H1 (cell line): ENCODE results near the gene THOP1. TPM values are rescaled to one million over a fixed set of nuclear protein-coding genes. Genes with fewer than 3 reads are reported as not detected.

Experiments
- CBX5 ChIP-seq: fragments of 300-800, 300-1000 bp; sonication (generic); IDR thresholded peaks from 2 replicates; pipeline ENCODE4 v1.7.1; 2016; ENCODE audit warnings: antibody characterized with exemption, low read length, low read depth
- CEBPB ChIP-seq: IDR thresholded peaks from 2 replicates; pipeline ENCODE4 v1.6.1; 2012; ENCODE audit warnings: low read depth, low read length
- CHD2 ChIP-seq: IDR thresholded peaks from 2 replicates; pipeline ENCODE4 v1.6.1; 2012; ENCODE audit warnings: low read length, improper control_type of control experiment
- EZH2 ChIP-seq: fragments of 200-600 bp; sonication (generic); IDR thresholded peaks from 2 replicates; pipeline ENCODE4 v1.7.1; 2012; ENCODE audit warnings: low read depth, mild to moderate bottlenecking, moderate library complexity, low read length, inconsistent platforms; ENCODE audit not compliant: severe bottlenecking
- GTF2F1 ChIP-seq: IDR thresholded peaks from 2 replicates; pipeline ENCODE4 v1.6.1; 2012; ENCODE audit warnings: low read depth, low read length, improper control_type of control experiment, borderline replicate concordance
- JUN ChIP-seq: IDR thresholded peaks from 2 replicates; pipeline ENCODE4 v1.6.1; 2011; ENCODE audit warnings: low read depth, mild to moderate bottlenecking, improper control_type of control experiment, low read length
- NRF1 ChIP-seq: IDR thresholded peaks from 2 replicates; pipeline ENCODE4 v1.6.1; 2011; ENCODE audit warnings: mild to moderate bottlenecking, low read depth, low read length, improper control_type of control experiment
- POLR2A ChIP-seq, 2 experiments: IDR thresholded peaks; 1 replicate in 1 of 2; 2 replicates in 1 of 2; pipeline ENCODE4 v1.6.1; 2011; ENCODE audit warnings: low read depth in 2 of 2, low read length in 2 of 2, mild to moderate bottlenecking in 2 of 2; ENCODE audit errors: control extremely low read depth in 1 of 2
- SP4 ChIP-seq: IDR thresholded peaks from 2 replicates; pipeline ENCODE4 v1.6.1; 2012; ENCODE audit warnings: low read length, inconsistent platforms
- TCF12 ChIP-seq: IDR thresholded peaks from 2 replicates; pipeline ENCODE4 v1.6.1; 2011; ENCODE audit warnings: low read depth, mild to moderate bottlenecking, low read length
- polyA plus RNA-seq, 7 experiments: library from polyadenylated mRNA; depleted of rRNA in 3 of 7; stranded (reverse) in 5 of 7; unstranded in 2 of 7; fragments of >200 nt in 5 of 7; fragments of 200-250 nt in 2 of 7; gene quantifications; 1 replicate in 5 of 7; 2 replicates in 1 of 7; 4 replicates in 1 of 7; pipeline versions ENCODE4 v1.2.1 to v1.2.3, GENCODE V29; 2011 to 2013; ENCODE audit warnings: missing spikeins in 2 of 7, mixed read lengths in 2 of 7
- total RNA-seq: library from RNA; stranded (reverse); fragmentation: NEBNext Ultra II Directional; extraction: Animal tissue kit (Norgen Biotek cat#: 25700); gene quantifications from 2 replicates; pipeline ENCODE4 v1.2.1, GENCODE V29; 2021
- TF ChIP-seq, protein P1 (sequence below): fragments of 300-600 bp; sonication (generic); IDR thresholded peaks from 2 replicates; pipeline ENCODE4 v1.7.1; 2012; ENCODE audit warnings: low read length, moderate library complexity, mild to moderate bottlenecking, inconsistent platforms; ENCODE audit not compliant: insufficient replicate concordance
- TF ChIP-seq, protein P2 (sequence below): IDR thresholded peaks from 2 replicates; pipeline ENCODE4 v1.6.1; 2012; ENCODE audit warnings: low read length, inconsistent platforms

The THOP1 gene
- total and polyA plus RNA-seq, 2 of the 8 experiments (the other 6 are each of a cell fraction or from before 2014, with no cell fraction given), result 136 to 159 TPM

DNA sequence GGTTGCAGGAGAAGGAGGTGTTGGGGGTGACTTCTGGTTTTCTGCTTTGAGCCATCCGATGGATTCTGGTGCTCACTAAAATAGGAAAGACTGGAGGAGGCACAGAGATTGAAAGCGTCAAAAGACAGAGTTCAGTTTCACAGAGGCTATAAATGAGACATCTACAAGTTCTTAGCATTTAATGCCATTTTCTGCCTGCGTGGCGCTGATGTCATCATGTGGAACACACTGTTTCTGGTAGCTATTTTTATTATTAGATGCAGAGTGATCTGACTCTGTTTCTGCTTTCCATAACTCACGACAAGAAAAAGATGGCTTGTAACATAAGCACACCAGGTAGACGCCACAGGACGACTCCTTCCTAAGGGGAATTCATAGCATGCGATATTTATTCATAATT is 42.2 kb upstream of the THOP1 start (continued):
- TF ChIP-seq, protein P1, sequence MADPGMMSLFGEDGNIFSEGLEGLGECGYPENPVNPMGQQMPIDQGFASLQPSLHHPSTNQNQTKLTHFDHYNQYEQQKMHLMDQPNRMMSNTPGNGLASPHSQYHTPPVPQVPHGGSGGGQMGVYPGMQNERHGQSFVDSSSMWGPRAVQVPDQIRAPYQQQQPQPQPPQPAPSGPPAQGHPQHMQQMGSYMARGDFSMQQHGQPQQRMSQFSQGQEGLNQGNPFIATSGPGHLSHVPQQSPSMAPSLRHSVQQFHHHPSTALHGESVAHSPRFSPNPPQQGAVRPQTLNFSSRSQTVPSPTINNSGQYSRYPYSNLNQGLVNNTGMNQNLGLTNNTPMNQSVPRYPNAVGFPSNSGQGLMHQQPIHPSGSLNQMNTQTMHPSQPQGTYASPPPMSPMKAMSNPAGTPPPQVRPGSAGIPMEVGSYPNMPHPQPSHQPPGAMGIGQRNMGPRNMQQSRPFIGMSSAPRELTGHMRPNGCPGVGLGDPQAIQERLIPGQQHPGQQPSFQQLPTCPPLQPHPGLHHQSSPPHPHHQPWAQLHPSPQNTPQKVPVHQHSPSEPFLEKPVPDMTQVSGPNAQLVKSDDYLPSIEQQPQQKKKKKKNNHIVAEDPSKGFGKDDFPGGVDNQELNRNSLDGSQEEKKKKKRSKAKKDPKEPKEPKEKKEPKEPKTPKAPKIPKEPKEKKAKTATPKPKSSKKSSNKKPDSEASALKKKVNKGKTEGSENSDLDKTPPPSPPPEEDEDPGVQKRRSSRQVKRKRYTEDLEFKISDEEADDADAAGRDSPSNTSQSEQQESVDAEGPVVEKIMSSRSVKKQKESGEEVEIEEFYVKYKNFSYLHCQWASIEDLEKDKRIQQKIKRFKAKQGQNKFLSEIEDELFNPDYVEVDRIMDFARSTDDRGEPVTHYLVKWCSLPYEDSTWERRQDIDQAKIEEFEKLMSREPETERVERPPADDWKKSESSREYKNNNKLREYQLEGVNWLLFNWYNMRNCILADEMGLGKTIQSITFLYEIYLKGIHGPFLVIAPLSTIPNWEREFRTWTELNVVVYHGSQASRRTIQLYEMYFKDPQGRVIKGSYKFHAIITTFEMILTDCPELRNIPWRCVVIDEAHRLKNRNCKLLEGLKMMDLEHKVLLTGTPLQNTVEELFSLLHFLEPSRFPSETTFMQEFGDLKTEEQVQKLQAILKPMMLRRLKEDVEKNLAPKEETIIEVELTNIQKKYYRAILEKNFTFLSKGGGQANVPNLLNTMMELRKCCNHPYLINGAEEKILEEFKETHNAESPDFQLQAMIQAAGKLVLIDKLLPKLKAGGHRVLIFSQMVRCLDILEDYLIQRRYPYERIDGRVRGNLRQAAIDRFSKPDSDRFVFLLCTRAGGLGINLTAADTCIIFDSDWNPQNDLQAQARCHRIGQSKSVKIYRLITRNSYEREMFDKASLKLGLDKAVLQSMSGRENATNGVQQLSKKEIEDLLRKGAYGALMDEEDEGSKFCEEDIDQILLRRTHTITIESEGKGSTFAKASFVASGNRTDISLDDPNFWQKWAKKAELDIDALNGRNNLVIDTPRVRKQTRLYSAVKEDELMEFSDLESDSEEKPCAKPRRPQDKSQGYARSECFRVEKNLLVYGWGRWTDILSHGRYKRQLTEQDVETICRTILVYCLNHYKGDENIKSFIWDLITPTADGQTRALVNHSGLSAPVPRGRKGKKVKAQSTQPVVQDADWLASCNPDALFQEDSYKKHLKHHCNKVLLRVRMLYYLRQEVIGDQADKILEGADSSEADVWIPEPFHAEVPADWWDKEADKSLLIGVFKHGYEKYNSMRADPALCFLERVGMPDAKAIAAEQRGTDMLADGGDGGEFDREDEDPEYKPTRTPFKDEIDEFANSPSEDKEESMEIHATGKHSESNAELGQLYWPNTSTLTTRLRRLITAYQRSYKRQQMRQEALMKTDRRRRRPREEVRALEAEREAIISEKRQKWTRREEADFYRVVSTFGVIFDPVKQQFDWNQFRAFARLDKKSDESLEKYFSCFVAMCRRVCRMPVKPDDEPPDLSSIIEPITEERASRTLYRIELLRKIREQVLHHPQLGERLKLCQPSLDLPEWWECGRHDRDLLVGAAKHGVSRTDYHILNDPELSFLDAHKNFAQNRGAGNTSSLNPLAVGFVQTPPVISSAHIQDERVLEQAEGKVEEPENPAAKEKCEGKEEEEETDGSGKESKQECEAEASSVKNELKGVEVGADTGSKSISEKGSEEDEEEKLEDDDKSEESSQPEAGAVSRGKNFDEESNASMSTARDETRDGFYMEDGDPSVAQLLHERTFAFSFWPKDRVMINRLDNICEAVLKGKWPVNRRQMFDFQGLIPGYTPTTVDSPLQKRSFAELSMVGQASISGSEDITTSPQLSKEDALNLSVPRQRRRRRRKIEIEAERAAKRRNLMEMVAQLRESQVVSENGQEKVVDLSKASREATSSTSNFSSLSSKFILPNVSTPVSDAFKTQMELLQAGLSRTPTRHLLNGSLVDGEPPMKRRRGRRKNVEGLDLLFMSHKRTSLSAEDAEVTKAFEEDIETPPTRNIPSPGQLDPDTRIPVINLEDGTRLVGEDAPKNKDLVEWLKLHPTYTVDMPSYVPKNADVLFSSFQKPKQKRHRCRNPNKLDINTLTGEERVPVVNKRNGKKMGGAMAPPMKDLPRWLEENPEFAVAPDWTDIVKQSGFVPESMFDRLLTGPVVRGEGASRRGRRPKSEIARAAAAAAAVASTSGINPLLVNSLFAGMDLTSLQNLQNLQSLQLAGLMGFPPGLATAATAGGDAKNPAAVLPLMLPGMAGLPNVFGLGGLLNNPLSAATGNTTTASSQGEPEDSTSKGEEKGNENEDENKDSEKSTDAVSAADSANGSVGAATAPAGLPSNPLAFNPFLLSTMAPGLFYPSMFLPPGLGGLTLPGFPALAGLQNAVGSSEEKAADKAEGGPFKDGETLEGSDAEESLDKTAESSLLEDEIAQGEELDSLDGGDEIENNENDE, result no peak
- TF ChIP-seq CHD2 (no peak), SP4 (no peak), EZH2 (no peak), CBX5 (no peak), JUN (no peak), POLR2A (IDR thresholded peaks at IDR 0.05; ENCODE audit: control extremely low read depth in 1 of 2, low read depth in 2 of 2, low read length in 2 of 2) (no peak), GTF2F1 (no peak), CEBPB (no peak), NRF1 (no peak), TCF12 (no peak)
- TF ChIP-seq, protein P2, sequence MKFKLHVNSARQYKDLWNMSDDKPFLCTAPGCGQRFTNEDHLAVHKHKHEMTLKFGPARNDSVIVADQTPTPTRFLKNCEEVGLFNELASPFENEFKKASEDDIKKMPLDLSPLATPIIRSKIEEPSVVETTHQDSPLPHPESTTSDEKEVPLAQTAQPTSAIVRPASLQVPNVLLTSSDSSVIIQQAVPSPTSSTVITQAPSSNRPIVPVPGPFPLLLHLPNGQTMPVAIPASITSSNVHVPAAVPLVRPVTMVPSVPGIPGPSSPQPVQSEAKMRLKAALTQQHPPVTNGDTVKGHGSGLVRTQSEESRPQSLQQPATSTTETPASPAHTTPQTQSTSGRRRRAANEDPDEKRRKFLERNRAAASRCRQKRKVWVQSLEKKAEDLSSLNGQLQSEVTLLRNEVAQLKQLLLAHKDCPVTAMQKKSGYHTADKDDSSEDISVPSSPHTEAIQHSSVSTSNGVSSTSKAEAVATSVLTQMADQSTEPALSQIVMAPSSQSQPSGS, result no peak
